H1 (cell line): ENCODE data around the gene ACTN2.

Experiments
- CBX8 ChIP-seq: fragments of 300-800, 300-1000 bp; sonication (generic); IDR thresholded peaks from 2 replicates; pipeline ENCODE4 v1.7.1; 2016; ENCODE audit warnings: low read depth, low read length, borderline replicate concordance
- EP300 ChIP-seq, 2 experiments: IDR thresholded peaks; 1 replicate in 1 of 2; 2 replicates in 1 of 2; pipeline ENCODE4 v1.6.1; 2011 to 2012; ENCODE audit warnings: low read depth in 2 of 2, low read length in 2 of 2, mild to moderate bottlenecking in 2 of 2, borderline replicate concordance in 1 of 2, inconsistent platforms in 1 of 2, moderate library complexity in 1 of 2
- EZH2 ChIP-seq: fragments of 200-600 bp; sonication (generic); IDR thresholded peaks from 2 replicates; pipeline ENCODE4 v1.7.1; 2012; ENCODE audit warnings: low read depth, mild to moderate bottlenecking, moderate library complexity, low read length, inconsistent platforms; ENCODE audit not compliant: severe bottlenecking
- POLR2A ChIP-seq, 2 experiments: IDR thresholded peaks; 1 replicate in 1 of 2; 2 replicates in 1 of 2; pipeline ENCODE4 v1.6.1; 2011; ENCODE audit warnings: low read depth in 2 of 2, low read length in 2 of 2, mild to moderate bottlenecking in 2 of 2; ENCODE audit errors: control extremely low read depth in 1 of 2
- POLR2AphosphoS5 ChIP-seq: IDR thresholded peaks from 2 replicates; pipeline ENCODE4 v1.6.1; 2011; ENCODE audit warnings: low read depth, low read length
- RXRA ChIP-seq: IDR thresholded peaks from 2 replicates; pipeline ENCODE4 v1.6.1; 2011; ENCODE audit warnings: low read depth, mild to moderate bottlenecking, low read length, moderate library complexity; ENCODE audit not compliant: insufficient read depth
- TEAD4 ChIP-seq: IDR thresholded peaks from 2 replicates; pipeline ENCODE4 v1.6.1; 2012; ENCODE audit warnings: low read depth, low read length, inconsistent platforms, mixed read lengths
- TF ChIP-seq, protein P1 (sequence below), 3 experiments: IDR thresholded peaks; 1 replicate in 2 of 3; 2 replicates in 1 of 3; pipeline versions ENCODE4 v1.5.1 to v1.6.1; 2011; ENCODE audit warnings: low read length in 3 of 3, mild to moderate bottlenecking in 3 of 3, inconsistent platforms in 2 of 3, low read depth in 1 of 3, moderate library complexity in 1 of 3; ENCODE audit not compliant: insufficient read depth in 1 of 3; ENCODE audit errors: control extremely low read depth in 1 of 3
- TF ChIP-seq, protein P2 (sequence below): IDR thresholded peaks from 2 replicates; pipeline ENCODE4 v1.6.1; 2011; ENCODE audit warnings: low read length, improper control_type of control experiment

DNA sequence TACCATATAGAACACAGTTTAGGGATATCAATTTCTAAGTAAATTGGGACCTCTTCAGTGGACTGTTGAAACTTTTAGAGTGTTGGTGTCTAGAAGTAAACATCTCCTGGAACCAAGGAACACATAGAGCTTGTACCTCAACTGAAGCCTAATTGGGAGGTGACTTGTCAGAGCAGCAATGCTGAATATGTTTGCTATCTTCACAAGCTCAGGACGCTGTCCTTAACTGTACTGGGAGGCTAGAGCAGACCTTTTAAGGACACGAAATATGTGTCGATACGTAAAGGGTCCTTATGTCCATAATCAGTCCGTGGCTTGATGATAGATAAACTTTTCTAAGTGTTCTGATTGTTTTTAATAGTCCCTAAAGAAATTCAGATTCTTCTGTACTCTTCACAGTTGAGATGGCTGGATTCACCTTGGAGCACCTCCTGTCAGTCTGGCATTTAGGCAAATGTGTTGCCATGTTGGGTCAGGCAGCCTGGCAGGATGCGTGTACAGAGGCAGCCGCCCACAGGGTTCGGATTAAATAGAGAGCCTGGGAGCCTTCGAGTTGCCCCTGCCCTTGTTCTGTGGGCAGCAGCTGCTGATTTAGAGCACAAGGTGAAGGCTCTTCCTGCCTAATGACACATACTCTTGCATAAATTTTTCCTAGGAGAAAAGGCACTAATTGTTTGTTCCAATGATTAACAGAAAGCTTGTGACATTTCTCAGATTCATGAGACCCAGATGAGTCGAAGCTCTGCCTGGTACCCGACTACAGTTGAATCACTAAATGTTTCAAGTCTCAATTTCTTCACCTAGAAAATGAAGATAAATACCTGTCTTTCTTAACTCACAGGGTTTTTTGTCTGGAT lies 3.6 kb downstream of the ACTN2 start:
- TF ChIP-seq EZH2 (no peak), POLR2AphosphoS5 (no peak), TEAD4 (no peak), EP300 (IDR thresholded peaks at IDR 0.05; ENCODE audit: borderline replicate concordance in 1 of 2, low read depth in 2 of 2, low read length in 2 of 2) (no peak), POLR2A (IDR thresholded peaks at IDR 0.05; ENCODE audit: control extremely low read depth in 1 of 2, low read depth in 2 of 2, low read length in 2 of 2) (no peak), CBX8 (no peak), RXRA (no peak)
- TF ChIP-seq, protein P1, sequence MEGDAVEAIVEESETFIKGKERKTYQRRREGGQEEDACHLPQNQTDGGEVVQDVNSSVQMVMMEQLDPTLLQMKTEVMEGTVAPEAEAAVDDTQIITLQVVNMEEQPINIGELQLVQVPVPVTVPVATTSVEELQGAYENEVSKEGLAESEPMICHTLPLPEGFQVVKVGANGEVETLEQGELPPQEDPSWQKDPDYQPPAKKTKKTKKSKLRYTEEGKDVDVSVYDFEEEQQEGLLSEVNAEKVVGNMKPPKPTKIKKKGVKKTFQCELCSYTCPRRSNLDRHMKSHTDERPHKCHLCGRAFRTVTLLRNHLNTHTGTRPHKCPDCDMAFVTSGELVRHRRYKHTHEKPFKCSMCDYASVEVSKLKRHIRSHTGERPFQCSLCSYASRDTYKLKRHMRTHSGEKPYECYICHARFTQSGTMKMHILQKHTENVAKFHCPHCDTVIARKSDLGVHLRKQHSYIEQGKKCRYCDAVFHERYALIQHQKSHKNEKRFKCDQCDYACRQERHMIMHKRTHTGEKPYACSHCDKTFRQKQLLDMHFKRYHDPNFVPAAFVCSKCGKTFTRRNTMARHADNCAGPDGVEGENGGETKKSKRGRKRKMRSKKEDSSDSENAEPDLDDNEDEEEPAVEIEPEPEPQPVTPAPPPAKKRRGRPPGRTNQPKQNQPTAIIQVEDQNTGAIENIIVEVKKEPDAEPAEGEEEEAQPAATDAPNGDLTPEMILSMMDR (IDR thresholded peaks at IDR 0.05; ENCODE audit: control extremely low read depth in 1 of 3, insufficient read depth in 1 of 3, low read depth in 1 of 3, low read length in 3 of 3), result no peak
- TF ChIP-seq, protein P2, sequence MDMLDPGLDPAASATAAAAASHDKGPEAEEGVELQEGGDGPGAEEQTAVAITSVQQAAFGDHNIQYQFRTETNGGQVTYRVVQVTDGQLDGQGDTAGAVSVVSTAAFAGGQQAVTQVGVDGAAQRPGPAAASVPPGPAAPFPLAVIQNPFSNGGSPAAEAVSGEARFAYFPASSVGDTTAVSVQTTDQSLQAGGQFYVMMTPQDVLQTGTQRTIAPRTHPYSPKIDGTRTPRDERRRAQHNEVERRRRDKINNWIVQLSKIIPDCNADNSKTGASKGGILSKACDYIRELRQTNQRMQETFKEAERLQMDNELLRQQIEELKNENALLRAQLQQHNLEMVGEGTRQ, result no peak
